ENCODE measurements around the gene SLC11A2. TPM values are rescaled to one million over a fixed set of nuclear protein-coding genes. Genes with fewer than 3 reads are reported as not detected.

The SLC11A2 gene
- total and polyA plus RNA-seq, 2 of the 13 experiments (the other 11 are each of a cell fraction or from before 2014, with no cell fraction given): 71.7 to 77.0 TPM

GRCh38 chr12:51011955-51012354 lies 14.2 kb downstream of the SLC11A2 start:
- TF ChIP-seq, protein P1, sequence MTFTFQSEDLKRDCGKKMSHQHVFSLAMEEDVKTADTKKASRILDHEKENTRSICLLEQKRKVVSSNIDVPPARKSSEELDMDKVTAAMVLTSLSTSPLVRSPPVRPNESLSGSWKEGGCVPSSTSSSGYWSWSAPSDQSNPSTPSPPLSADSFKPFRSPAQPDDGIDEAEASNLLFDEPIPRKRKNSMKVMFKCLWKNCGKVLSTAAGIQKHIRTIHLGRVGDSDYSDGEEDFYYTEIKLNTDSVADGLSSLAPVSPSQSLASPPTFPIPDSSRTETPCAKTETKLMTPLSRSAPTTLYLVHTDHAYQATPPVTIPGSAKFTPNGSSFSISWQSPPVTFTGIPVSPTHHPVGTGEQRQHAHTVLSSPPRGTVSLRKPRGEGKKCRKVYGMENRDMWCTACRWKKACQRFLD (CRISPR knock-in tag; IDR thresholded peaks at IDR 0.05; ENCODE audit: borderline replicate concordance): no peak
- no peak for TF ChIP-seq RFXAP (CRISPR knock-in tag; IDR thresholded peaks at IDR 0.05; ENCODE audit: borderline replicate concordance)
- no peak for TF ChIP-seq FOXO1 (CRISPR knock-in tag; IDR thresholded peaks at IDR 0.05)
- no peak for FAIRE-seq
- 97% methylated on average over 4 of the region's 4 CpGs for WGBS (ENCODE audit: low lambda C conversion rate)
- ChIA-PET POLR2A (no interaction called here), CTCF (ENCODE audit: low intra/inter-chr PET ratio, low total read pairs) (interaction anchor here (0.5 kb wide), 1 partner anchor 360 kb away, joined by 3 read pairs; no protein-coding TSS in a partner anchor)
- no peak overlapping the region for H3K4me2 ChIP-seq (ENCODE audit: low read depth, low read length)
- no peak overlapping the region for H3K4me3 ChIP-seq (replicated peaks in 1 of 3; ENCODE audit: insufficient read depth in 1 of 3, low read depth in 2 of 3, low read length in 3 of 3)
- no peak overlapping the region for H3K9ac ChIP-seq (ENCODE audit: insufficient read depth, low read depth, low read length)
- no peak overlapping the region for H2AFZ ChIP-seq (ENCODE audit: low read length)
- peaks cover 3% of the 10 kb centered on the region for H3K4me1 ChIP-seq (ENCODE audit: insufficient read depth, low read length)
- intact Hi-C loops (cut with micrococcal nuclease; ENCODE audit: unreplicated experiment) (no loop called here), in situ Hi-C loops (cut with HindIII; ENCODE audit: extremely low pct_ligation_motif_present, low pct_unique_long_range_greater_than_20kb) (no loop called here)
- H3K79me2 ChIP-seq (ENCODE audit: insufficient read depth, low read length): peaks cover 52% of the 10 kb centered on the region
- BruUV-seq (replicated peaks): no TSS peak
- no peaks in the 10 kb centered on the region for H3K27me3 ChIP-seq (ENCODE audit: control insufficient read depth in 1 of 2, insufficient read depth in 2 of 2, low read length in 2 of 2)
- no peaks in the 10 kb centered on the region for H3K9me3 ChIP-seq (ENCODE audit: low read length)
- peaks cover 0 to 9% of the 10 kb centered on the region in 2 experiments; a peak in 2 of 5 replicates for H3K36me3 ChIP-seq (replicated peaks in 1 of 2; ENCODE audit: control insufficient read depth in 1 of 2, insufficient read depth in 2 of 2, low read length in 2 of 2)
- no peak overlapping the region for H3K27ac ChIP-seq (ENCODE audit: extremely low read length, insufficient read depth, low read length)
- no peak for ATAC-seq
- no peak for DNase-seq (ENCODE audit: low spot score)
- H4K20me1 ChIP-seq (ENCODE audit: insufficient read depth, low read length): no peaks in the 10 kb centered on the region

DNA sequence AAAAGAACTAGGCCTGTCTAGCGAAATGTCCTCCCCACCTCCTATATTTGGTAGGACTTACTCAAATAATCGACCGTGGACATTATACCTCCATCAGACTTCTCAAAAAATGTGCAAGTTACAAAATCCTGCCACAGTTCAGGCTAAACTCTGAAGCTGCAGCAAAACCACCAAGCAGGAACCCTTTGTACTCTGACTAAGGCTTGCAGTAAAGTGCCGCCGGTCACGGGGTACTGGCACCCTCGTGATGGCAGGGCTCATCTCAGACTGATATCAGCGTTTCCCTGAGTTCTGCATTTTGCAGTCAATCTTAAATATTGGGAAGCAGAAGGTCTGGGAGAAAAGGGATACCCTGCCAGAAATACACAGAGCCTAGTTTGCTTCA lies 17.1 kb downstream of the SLC11A2 start:
- no peak overlapping the region for H3K4me3 ChIP-seq (replicated peaks in 1 of 3; ENCODE audit: insufficient read depth in 1 of 3, low read depth in 2 of 3, low read length in 3 of 3)
- H3K9ac ChIP-seq (ENCODE audit: insufficient read depth, low read depth, low read length): no peak overlapping the region
- no peak for FAIRE-seq
- H3K4me1 ChIP-seq (ENCODE audit: insufficient read depth, low read length): no peaks in the 10 kb centered on the region
- no peaks in the 10 kb centered on the region for H3K27me3 ChIP-seq (ENCODE audit: control insufficient read depth in 1 of 2, insufficient read depth in 2 of 2, low read length in 2 of 2)
- in situ Hi-C loops (cut with HindIII; ENCODE audit: extremely low pct_ligation_motif_present, low pct_unique_long_range_greater_than_20kb): no loop called here
- intact Hi-C loops (cut with micrococcal nuclease; ENCODE audit: unreplicated experiment): no loop called here
- ChIA-PET CTCF (ENCODE audit: low intra/inter-chr PET ratio, low total read pairs) (no interaction called here), POLR2A (interaction anchor here (0.6 to 1.1 kb wide), 2 partner anchors 18 to 184 kb away, joined by 3 to 4 read pairs; no protein-coding TSS in a partner anchor)
- BruUV-seq (replicated peaks): no TSS peak
- DNase-seq (ENCODE audit: low spot score): no peak
- peaks cover 8 to 32% of the 10 kb centered on the region in 2 experiments; a peak in 4 of 5 replicates for H3K36me3 ChIP-seq (replicated peaks in 1 of 2; ENCODE audit: control insufficient read depth in 1 of 2, insufficient read depth in 2 of 2, low read length in 2 of 2)
- no peak overlapping the region for H3K4me2 ChIP-seq (ENCODE audit: low read depth, low read length)
- no peak overlapping the region for H3K27ac ChIP-seq (ENCODE audit: extremely low read length, insufficient read depth, low read length)
- no peak for ATAC-seq
- peaks cover 35% of the 10 kb centered on the region for H3K79me2 ChIP-seq (ENCODE audit: insufficient read depth, low read length)
- H2AFZ ChIP-seq (ENCODE audit: low read length): no peak overlapping the region
- no peaks in the 10 kb centered on the region for H3K9me3 ChIP-seq (ENCODE audit: low read length)
- no peaks in the 10 kb centered on the region for H4K20me1 ChIP-seq (ENCODE audit: insufficient read depth, low read length)
- 89% methylated on average over 8 of the region's 8 CpGs for WGBS (ENCODE audit: low lambda C conversion rate)
- TF ChIP-seq IKZF1 (IDR thresholded peaks at IDR 0.05): no peak
- TF ChIP-seq MAFF (IDR thresholded peaks at IDR 0.05; ENCODE audit: low read depth, low read length): no peak
- TF ChIP-seq TERF1 (CRISPR knock-in tag; IDR thresholded peaks at IDR 0.05): no peak
- TF ChIP-seq ZFP62 (CRISPR knock-in tag; IDR thresholded peaks at IDR 0.05): no peak
- no peak for TF ChIP-seq ZMAT3 (CRISPR knock-in tag; conservative IDR thresholded peaks at IDR 0.05)
- TF ChIP-seq ZNF441 (CRISPR knock-in tag; IDR thresholded peaks at IDR 0.05; ENCODE audit: borderline replicate concordance): no peak
- TF ChIP-seq IKZF4 (CRISPR knock-in tag; IDR thresholded peaks at IDR 0.05; ENCODE audit: borderline replicate concordance, low read depth, not compliant biosample characterization): no peak
- no peak for TF ChIP-seq CREBL2 (CRISPR knock-in tag; IDR thresholded peaks at IDR 0.05; ENCODE audit: borderline replicate concordance)
- TF ChIP-seq ZBTB26 (CRISPR knock-in tag; IDR thresholded peaks at IDR 0.05; ENCODE audit: borderline replicate concordance): no peak
- TF ChIP-seq EP300 (IDR thresholded peaks at IDR 0.05; ENCODE audit: low read depth in 2 of 2, low read length in 2 of 2): no peak
- TF ChIP-seq EP300 (CRISPR knock-in tag; IDR thresholded peaks at IDR 0.05; ENCODE audit: borderline replicate concordance): no peak
- no peak for TF ChIP-seq ZNF543 (CRISPR knock-in tag; IDR thresholded peaks at IDR 0.05)
- TF ChIP-seq ZNF619 (CRISPR knock-in tag; IDR thresholded peaks at IDR 0.05): no peak

All from HepG2 (cell line).